ENCODE data around the gene PDE6H. TPM values are rescaled to one million over a fixed set of nuclear protein-coding genes. Genes with fewer than 3 reads are reported as not detected.

The PDE6H gene
- total RNA-seq, 2 donors from 2014 or later: not detected

- no peaks in the 10 kb centered on the region for H3K27me3 ChIP-seq (ENCODE audit: control insufficient read depth, insufficient read depth, low read length, poor library complexity, severe bottlenecking)
- H3K36me3 ChIP-seq (ENCODE audit: control insufficient read depth, insufficient read depth, low read length): no peaks in the 10 kb centered on the region
- H3K27ac ChIP-seq (ENCODE audit: low read depth, low read length): no peak overlapping the region
- peaks cover 9% of the 10 kb centered on the region for H3K9me3 Mint-ChIP-seq
- no peaks in the 10 kb centered on the region for H3K4me1 Mint-ChIP-seq
- H3K4me3 Mint-ChIP-seq: no peak overlapping the region
- DNase-seq: no peak
- no peak overlapping the region for H3K4me3 ChIP-seq (ENCODE audit: low read length)
- H3K27ac Mint-ChIP-seq: no peak overlapping the region
- H3K9ac ChIP-seq (ENCODE audit: extremely low read depth, low read length, poor library complexity, severe bottlenecking): no peak overlapping the region
- H3K27me3 Mint-ChIP-seq (ENCODE audit: insufficient read depth): no peaks in the 10 kb centered on the region
- H3K36me3 Mint-ChIP-seq (ENCODE audit: low read depth): no peaks in the 10 kb centered on the region
- H3K9me3 ChIP-seq (ENCODE audit: control insufficient read depth, low read length): no peaks in the 10 kb centered on the region
- TF ChIP-seq CTCF (conservative IDR thresholded peaks at IDR 0.05): no peak
- H3K4me1 ChIP-seq (ENCODE audit: control insufficient read depth, insufficient read depth, low read length): no peaks in the 10 kb centered on the region
Measured at GRCh38 chr12:14991069-14991468, 18.2 kb downstream of the PDE6H start.

- Histone ChIP-seq H3K9me3 (ENCODE audit: control insufficient read depth, low read length) (no peaks in the 10 kb centered on the region), H3K4me1 (ENCODE audit: control insufficient read depth, insufficient read depth, low read length) (no peaks in the 10 kb centered on the region), H3K36me3 (ENCODE audit: control insufficient read depth, insufficient read depth, low read length) (no peaks in the 10 kb centered on the region), H3K9ac (ENCODE audit: extremely low read depth, low read length, poor library complexity, severe bottlenecking) (no peak overlapping the region), H3K27ac (ENCODE audit: low read depth, low read length) (no peak overlapping the region), H3K4me3 (ENCODE audit: low read length) (no peak overlapping the region), H3K27me3 (ENCODE audit: control insufficient read depth, insufficient read depth, low read length, poor library complexity, severe bottlenecking) (no peaks in the 10 kb centered on the region)
- H3K4me3 Mint-ChIP-seq: no peak overlapping the region
- no peaks in the 10 kb centered on the region for H3K4me1 Mint-ChIP-seq
- TF ChIP-seq CTCF (conservative IDR thresholded peaks at IDR 0.05): no peak
- no peak overlapping the region for H3K27ac Mint-ChIP-seq
- no peak for DNase-seq
- H3K36me3 Mint-ChIP-seq (ENCODE audit: low read depth): no peaks in the 10 kb centered on the region
- H3K27me3 Mint-ChIP-seq (ENCODE audit: insufficient read depth): no peaks in the 10 kb centered on the region
- 95% methylated on average over 3 of the region's 3 CpGs; no CpG with 5 or more reads in 1 of the 2 experiments for WGBS, 2 experiments (ENCODE audit: insufficient coverage in 1 of 2, insufficient read length in 1 of 2)
- peaks cover 9% of the 10 kb centered on the region for H3K9me3 Mint-ChIP-seq
Measured at GRCh38 chr12:14992673-14993072, 19.8 kb downstream of the PDE6H start.

- Histone ChIP-seq H3K27ac (ENCODE audit: low read depth, low read length) (no peak overlapping the region), H3K4me3 (ENCODE audit: low read length) (no peak overlapping the region), H3K9ac (ENCODE audit: extremely low read depth, low read length, poor library complexity, severe bottlenecking) (no peak overlapping the region), H3K36me3 (ENCODE audit: control insufficient read depth, insufficient read depth, low read length) (no peaks in the 10 kb centered on the region), H3K9me3 (ENCODE audit: control insufficient read depth, low read length) (no peaks in the 10 kb centered on the region), H3K4me1 (ENCODE audit: control insufficient read depth, insufficient read depth, low read length) (no peaks in the 10 kb centered on the region), H3K27me3 (ENCODE audit: control insufficient read depth, insufficient read depth, low read length, poor library complexity, severe bottlenecking) (no peaks in the 10 kb centered on the region)
- Mint-ChIP-seq H3K4me1 (no peaks in the 10 kb centered on the region), H3K4me3 (no peak overlapping the region), H3K27ac (no peak overlapping the region), H3K27me3 (ENCODE audit: insufficient read depth) (no peaks in the 10 kb centered on the region), H3K9me3 (peaks cover 9% of the 10 kb centered on the region), H3K36me3 (ENCODE audit: low read depth) (no peaks in the 10 kb centered on the region)
- no peak for TF ChIP-seq CTCF (conservative IDR thresholded peaks at IDR 0.05)
- 86 to 88% methylated on average over 3 to 5 of the region's 5 CpGs for WGBS, 2 experiments (ENCODE audit: insufficient coverage in 1 of 2, insufficient read length in 1 of 2)
- DNase-seq: no peak
Measured at GRCh38 chr12:14993117-14993516, 20.3 kb downstream of the PDE6H start.

Data from endodermal cell (in vitro differentiated cells).